GM21723 (cell line): Measurements from ENCODE around the gene FAM78A.
"Not testable (repeated sequence)": the region's sequence is repeated elsewhere in the genome, so short reads cannot be mapped to it uniquely, and the experiment has no call there.

Experiments used
- ATAC-seq: cut with Tn5 transposase; IDR thresholded peaks from one replicate; pipeline ENCODE4 v1.9.1; 2021; ENCODE audit warnings: mild to moderate bottlenecking, moderate library complexity; ENCODE audit not compliant: unreplicated experiment

Gene FAM78A

GRCh38 chr9:131216806-131217205 lies 59.5 kb downstream of the FAM78A start:
- ATAC-seq = no peak

GRCh38 chr9:131214876-131215275 lies 61.4 kb downstream of the FAM78A start:
- ATAC-seq = no peak

- no peak for ATAC-seq
Observed at GRCh38 chr9:131214286-131214856, 61.9 kb downstream of the FAM78A start.

- ATAC-seq = not testable (repeated sequence)
Observed at GRCh38 chr9:131211920-131212319, 64.4 kb downstream of the FAM78A start.
